Testis (tissue), 3 donors: ENCODE measurements around the gene METTL27. TPM values are rescaled to one million over a fixed set of nuclear protein-coding genes. Genes with fewer than 3 reads are reported as not detected.

Source experiments
- DNase-seq: peaks from one replicate; pipeline ENCODE4 v3.0.0-alpha.2; 2019
- H3K27ac ChIP-seq, 2 donors: fragments of 200-600 bp; sonication (generic); one replicate each; pipeline ENCODE4 v1.5.1; 2019
- H3K27me3 ChIP-seq: fragments of 200-600 bp; sonication (generic); one replicate; pipeline ENCODE4 v1.5.1; 2019
- H3K36me3 ChIP-seq: fragments of 200-600 bp; sonication (generic); one replicate; pipeline ENCODE4 v1.5.1; 2017; ENCODE audit warnings: low read depth; ENCODE audit errors: missing control alignments
- H3K4me1 ChIP-seq: fragments of 200-600 bp; sonication (generic); one replicate; pipeline ENCODE4 v1.5.1; 2019
- H3K4me3 ChIP-seq, 2 donors: fragments of 200-600 bp; sonication (generic); one replicate each; pipeline ENCODE4 v1.5.1; 2017 to 2019
- H3K9me3 ChIP-seq: fragments of 200-600 bp; sonication (generic); one replicate; pipeline ENCODE4 v1.5.1; 2017
- POLR2A ChIP-seq: fragments of 450-650 bp; IDR thresholded peaks from one replicate; pipeline ENCODE4 v1.6.1; 2017; ENCODE audit warnings: antibody characterized with exemption, mild to moderate bottlenecking, moderate library complexity
- WGBS, 2 donors: methylation state at CpG; one replicate each; pipeline ENCODE4 v1.1.5; 2018; 5-methylcytosine and 5-hydroxymethylcytosine counted together
- intact Hi-C: fragments of 100-400 bp; cut with DNase I; formaldehyde crosslinking; loops from one replicate; pipeline ENCODE4 v1.15.1; 2023; ENCODE audit warnings: low total_unique reads
- polyA plus RNA-seq: library from polyadenylated mRNA; stranded (reverse); fragments of 350-450 nt; fragmentation: Illumina TruSeq; extraction: RNeasy Lipid Tissue Mini Kit (QIAGEN cat#74804); gene quantifications from one replicate; pipeline ENCODE4 v1.2.3, GENCODE V29; 2014; ENCODE audit warnings: low read depth, low replicate concordance; ENCODE audit not compliant: insufficient read depth
- total RNA-seq, 2 donors: library from RNA; depleted of rRNA; stranded (reverse); fragments of >200 nt; gene quantifications; one replicate each; pipeline ENCODE4 v1.2.3, GENCODE V29; 2016
- TF ChIP-seq, protein P1 (sequence below), 3 experiments: fragments of 450-650 bp in 2 of 3; fragments of 200-600 bp in 1 of 3; sonication (generic) in 1 of 3; IDR thresholded peaks; one replicate each; pipeline ENCODE4 v1.5.1; 2016 to 2019; ENCODE audit warnings: antibody characterized with exemption in 3 of 3, mild to moderate bottlenecking in 2 of 3, moderate library complexity in 1 of 3

The METTL27 gene
- total and polyA plus RNA-seq, 3 donors from 2014 or later, result 3.5 to 5.6 (median 3.7) TPM

DNA sequence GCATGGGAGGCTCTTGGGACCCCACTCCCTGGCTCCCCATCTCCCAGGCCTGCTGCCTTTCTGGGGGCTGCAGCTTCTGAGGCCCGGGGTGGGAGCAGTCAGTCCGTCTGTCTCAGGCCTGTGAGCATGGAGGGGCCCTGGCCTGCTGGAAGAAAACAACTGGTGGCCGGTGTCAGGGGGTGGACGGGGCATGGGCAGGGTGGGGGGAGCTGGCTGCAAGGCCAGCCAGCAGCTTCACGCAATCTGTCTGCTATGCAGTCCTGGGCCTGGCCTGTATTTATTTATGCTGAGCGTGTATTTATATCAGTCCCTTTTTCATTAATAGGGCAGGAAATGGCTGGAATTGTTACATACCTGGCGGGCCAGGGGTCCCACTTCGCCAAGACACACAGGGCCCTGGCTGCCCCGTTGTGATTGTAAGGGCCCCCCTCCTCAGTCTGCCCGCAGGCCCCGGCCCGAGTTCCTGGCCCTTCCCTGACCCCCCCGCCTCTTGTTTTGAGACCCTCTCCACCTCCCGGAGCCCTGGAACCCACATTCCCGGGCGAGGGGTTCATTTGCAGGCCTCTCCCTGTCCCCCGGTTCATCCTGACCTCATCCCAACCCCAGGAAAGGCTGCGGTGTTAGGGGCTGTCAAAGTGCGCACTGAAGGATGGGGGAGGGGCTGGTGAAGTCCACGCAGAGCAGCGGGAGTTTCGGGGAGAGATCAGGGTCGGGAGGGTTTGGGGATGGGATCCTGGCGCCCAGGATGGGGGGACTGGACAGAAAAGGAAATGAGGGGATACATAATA, 26.9 kb upstream of the METTL27 start:
- Histone ChIP-seq H3K4me1 (peaks cover 13% of the 10 kb centered on the region), H3K36me3 (no peaks in the 10 kb centered on the region), H3K27me3 (no peaks in the 10 kb centered on the region), H3K9me3 (no peaks in the 10 kb centered on the region), H3K4me3 (no peak overlapping the region), H3K27ac (peak overlapping the region; percentile 6 to 16)
- TF ChIP-seq, protein P1, sequence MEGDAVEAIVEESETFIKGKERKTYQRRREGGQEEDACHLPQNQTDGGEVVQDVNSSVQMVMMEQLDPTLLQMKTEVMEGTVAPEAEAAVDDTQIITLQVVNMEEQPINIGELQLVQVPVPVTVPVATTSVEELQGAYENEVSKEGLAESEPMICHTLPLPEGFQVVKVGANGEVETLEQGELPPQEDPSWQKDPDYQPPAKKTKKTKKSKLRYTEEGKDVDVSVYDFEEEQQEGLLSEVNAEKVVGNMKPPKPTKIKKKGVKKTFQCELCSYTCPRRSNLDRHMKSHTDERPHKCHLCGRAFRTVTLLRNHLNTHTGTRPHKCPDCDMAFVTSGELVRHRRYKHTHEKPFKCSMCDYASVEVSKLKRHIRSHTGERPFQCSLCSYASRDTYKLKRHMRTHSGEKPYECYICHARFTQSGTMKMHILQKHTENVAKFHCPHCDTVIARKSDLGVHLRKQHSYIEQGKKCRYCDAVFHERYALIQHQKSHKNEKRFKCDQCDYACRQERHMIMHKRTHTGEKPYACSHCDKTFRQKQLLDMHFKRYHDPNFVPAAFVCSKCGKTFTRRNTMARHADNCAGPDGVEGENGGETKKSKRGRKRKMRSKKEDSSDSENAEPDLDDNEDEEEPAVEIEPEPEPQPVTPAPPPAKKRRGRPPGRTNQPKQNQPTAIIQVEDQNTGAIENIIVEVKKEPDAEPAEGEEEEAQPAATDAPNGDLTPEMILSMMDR (IDR thresholded peaks at IDR 0.05), result no peak
- no peak for TF ChIP-seq POLR2A
- intact Hi-C loops, result loop anchor here (10.0 kb wide), 1 partner anchor 336 kb away; no protein-coding TSS in a partner anchor
- no peak for DNase-seq
- WGBS, 2 donors, result 63 to 68% methylated on average over 23 to 24 of the region's 24 CpGs

DNA sequence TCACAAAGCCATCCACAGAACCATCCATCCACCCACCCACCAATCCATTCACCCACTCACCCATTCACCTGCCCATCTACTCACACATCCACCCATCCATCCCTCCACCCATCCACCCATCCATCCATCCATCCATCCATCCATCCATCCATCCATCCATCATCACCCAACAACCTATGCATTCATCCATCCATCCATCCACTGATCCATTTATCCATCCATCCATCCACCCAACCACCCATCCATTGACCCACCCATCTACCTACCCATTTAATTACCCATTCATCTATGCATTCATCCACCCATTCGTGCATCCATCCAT, 24.1 kb upstream of the METTL27 start:
- Histone ChIP-seq H3K27ac (no peak overlapping the region), H3K9me3 (no peaks in the 10 kb centered on the region), H3K4me1 (peaks cover 13% of the 10 kb centered on the region), H3K36me3 (no peaks in the 10 kb centered on the region), H3K27me3 (no peaks in the 10 kb centered on the region), H3K4me3 (no peak overlapping the region)
- TF ChIP-seq, protein P1 (IDR thresholded peaks at IDR 0.05), result no peak
- TF ChIP-seq POLR2A, result no peak
- WGBS, 2 donors, result 87 to 93% methylated on average over 1 of the region's 1 CpG
- intact Hi-C loops, result loop anchor here (10.0 kb wide), 1 partner anchor 338 kb away; no protein-coding TSS in a partner anchor
- no peak for DNase-seq

DNA sequence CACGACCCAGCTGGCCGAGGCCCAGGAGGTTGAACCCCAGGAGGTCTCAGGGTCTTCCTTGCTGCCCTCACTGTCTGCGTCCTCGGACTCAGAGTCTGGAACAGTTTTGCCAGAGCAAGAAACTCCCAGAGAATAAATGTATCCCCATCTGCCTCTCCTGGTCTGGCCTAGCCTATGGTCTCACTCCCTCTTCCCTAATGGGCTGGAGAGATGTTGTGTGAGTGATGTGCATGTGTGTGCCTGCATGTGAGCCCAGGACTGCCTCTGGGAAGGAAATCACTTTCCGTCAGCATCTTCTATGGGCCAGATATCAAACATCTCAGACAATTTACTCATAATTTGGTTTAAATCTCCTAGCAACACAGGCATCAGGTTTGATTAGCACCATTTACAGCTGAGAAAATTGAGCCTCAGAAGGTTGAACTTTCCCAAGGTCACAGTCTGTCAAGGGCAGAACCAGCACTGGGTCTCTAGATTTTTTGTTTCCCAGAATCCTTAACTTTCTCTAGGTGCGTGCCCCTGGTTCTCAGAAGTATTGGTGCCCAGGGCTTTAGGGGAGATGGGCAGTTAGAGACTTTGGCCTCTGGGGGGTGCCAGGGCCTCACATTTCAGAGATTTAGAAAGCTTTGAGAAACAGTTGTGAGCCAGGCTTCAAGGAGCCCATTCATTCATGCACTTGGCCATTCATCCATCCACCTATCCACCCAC, 23.6 kb upstream of the METTL27 start:
- no peaks in the 10 kb centered on the region for H3K27me3 ChIP-seq
- no peaks in the 10 kb centered on the region for H3K9me3 ChIP-seq
- no peaks in the 10 kb centered on the region for H3K36me3 ChIP-seq
- peaks cover 13% of the 10 kb centered on the region for H3K4me1 ChIP-seq
- no peak overlapping the region for H3K27ac ChIP-seq
- peak; percentile 65 for DNase-seq
- no peak overlapping the region for H3K4me3 ChIP-seq
- TF ChIP-seq, protein P1 (IDR thresholded peaks at IDR 0.05), result peak; percentile 35 to 70 (median 57)
- no peak for TF ChIP-seq POLR2A
- 71 to 77% methylated on average over 6 of the region's 6 CpGs for WGBS, 2 donors
- intact Hi-C loops, result loop anchor here (10.0 kb wide), 1 partner anchor 339 kb away; no protein-coding TSS in a partner anchor

DNA sequence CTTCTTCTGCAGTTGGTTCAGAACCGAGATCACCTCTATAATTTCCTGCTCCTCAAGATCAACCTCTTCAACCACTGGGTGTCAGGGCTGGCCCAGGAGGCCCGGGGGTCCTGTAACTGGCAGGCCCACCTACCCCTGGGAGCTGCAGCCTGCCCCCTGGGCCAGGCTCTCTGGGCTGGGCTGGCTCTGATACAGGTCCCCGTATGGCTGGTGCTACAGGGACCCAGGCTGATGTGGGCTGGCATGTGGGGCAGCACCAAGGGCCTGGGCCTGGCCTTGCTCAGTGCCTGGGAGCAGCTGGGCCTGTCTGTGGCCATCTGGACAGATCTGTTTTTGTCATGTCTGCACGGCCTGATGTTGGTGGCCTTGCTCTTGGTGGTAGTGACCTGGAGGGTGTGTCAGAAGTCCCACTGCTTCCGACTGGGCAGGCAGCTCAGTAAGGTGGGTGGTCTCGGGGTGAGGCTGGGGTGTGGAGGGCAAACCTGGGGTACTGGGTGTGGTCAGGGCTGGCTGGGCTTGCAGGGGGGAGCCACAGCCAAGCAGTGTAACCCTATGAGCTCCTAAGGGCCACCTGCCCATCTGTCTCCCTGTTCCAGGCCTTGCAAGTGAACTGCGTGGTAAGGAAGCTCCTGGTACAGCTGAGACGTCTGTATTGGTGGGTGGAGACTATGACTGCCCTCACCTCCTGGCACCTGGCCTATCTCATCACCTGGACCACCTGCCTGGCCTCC, 22.8 kb upstream of the METTL27 start:
- Histone ChIP-seq H3K9me3 (no peaks in the 10 kb centered on the region), H3K4me1 (peaks cover 10% of the 10 kb centered on the region), H3K36me3 (no peaks in the 10 kb centered on the region), H3K27me3 (no peaks in the 10 kb centered on the region), H3K4me3 (no peak overlapping the region), H3K27ac (no peak overlapping the region)
- WGBS, 2 donors, result 90 to 100% methylated on average over 2 to 8 of the region's 8 CpGs
- TF ChIP-seq, protein P1 (IDR thresholded peaks at IDR 0.05), result no peak
- TF ChIP-seq POLR2A, result no peak
- intact Hi-C loops, result loop anchor here (10.0 kb wide), 1 partner anchor 340 kb away; no protein-coding TSS in a partner anchor
- no peak for DNase-seq
